Skeletal muscle tissue (tissue), 4 donors: ENCODE measurements around the gene ENPP6. TPM values are rescaled to one million over a fixed set of nuclear protein-coding genes. Genes with fewer than 3 reads are reported as not detected.
"Not testable (repeated sequence)": the region's sequence is repeated elsewhere in the genome, so short reads cannot be mapped to it uniquely, and the experiment has no call there.

Experiments
- H3K27ac ChIP-seq: one replicate; pipeline ENCODE4 v1.7.0; 2013; ENCODE audit warnings: mild to moderate bottlenecking, low read depth, low read length, inconsistent platforms
- H3K27me3 ChIP-seq, 3 donors: one replicate each; pipeline ENCODE4 v1.7.0; 2013; ENCODE audit warnings: low read length in 3 of 3; ENCODE audit not compliant: control insufficient read depth in 3 of 3, insufficient read depth in 3 of 3
- H3K36me3 ChIP-seq, 3 donors: one replicate each; pipeline ENCODE4 v1.7.0; 2013; ENCODE audit warnings: low read length in 3 of 3; ENCODE audit not compliant: control insufficient read depth in 3 of 3, insufficient read depth in 3 of 3
- H3K4me1 ChIP-seq, 3 donors: one replicate each; pipeline ENCODE4 v1.7.0; 2013; ENCODE audit warnings: low read length in 3 of 3, mild to moderate bottlenecking in 3 of 3; ENCODE audit not compliant: control insufficient read depth in 3 of 3, insufficient read depth in 3 of 3
- H3K4me3 ChIP-seq, 3 donors: one replicate each; pipeline ENCODE4 v1.7.0; 2013; ENCODE audit warnings: low read length in 3 of 3
- H3K9ac ChIP-seq, 3 donors: one replicate each; pipeline ENCODE4 v1.7.0; 2013; ENCODE audit warnings: low read length in 3 of 3, mild to moderate bottlenecking in 3 of 3, moderate library complexity in 2 of 3, low read depth in 1 of 3
- H3K9me3 ChIP-seq, 3 donors: one replicate each; pipeline ENCODE4 v1.7.0; 2013; ENCODE audit warnings: low read length in 3 of 3; ENCODE audit not compliant: control insufficient read depth in 3 of 3
- total RNA-seq: library from RNA; depleted of rRNA; stranded (reverse); fragments of >200 nt; gene quantifications from one replicate; pipeline ENCODE4 v1.2.3, GENCODE V29; 2014
- donor health status: Osteomylitis.

Gene ENPP6
- total RNA-seq, 1 donor from 2014 or later = 6.3 TPM

- Histone ChIP-seq H3K36me3 (no peaks in the 10 kb centered on the region), H3K4me3 (no peak overlapping the region), H3K27ac (no peak overlapping the region), H3K9me3 (no peaks in the 10 kb centered on the region), H3K27me3 (peaks cover 6 to 18% (median 12%) of the 10 kb centered on the region in 3 donors), H3K4me1 (no peaks in the 10 kb centered on the region), H3K9ac (no peak overlapping the region)
Measured at GRCh38 chr4:184214931-184215330, 2.7 kb downstream of the ENPP6 start.

GRCh38 chr4:184207734-184208607 lies 9.7 kb downstream of the ENPP6 start:
- H3K27me3 ChIP-seq, H3K9ac ChIP-seq, H3K4me1 ChIP-seq, H3K27ac ChIP-seq, H3K4me3 ChIP-seq, H3K9me3 ChIP-seq, H3K36me3 ChIP-seq: not testable (repeated sequence)

- peaks cover 0 to 4% (median 0%) of the 10 kb centered on the region in 3 donors for H3K27me3 ChIP-seq
- H3K9ac ChIP-seq = no peak overlapping the region
Measured at GRCh38 chr4:184205243-184205642, 12.4 kb downstream of the ENPP6 start.

DNA sequence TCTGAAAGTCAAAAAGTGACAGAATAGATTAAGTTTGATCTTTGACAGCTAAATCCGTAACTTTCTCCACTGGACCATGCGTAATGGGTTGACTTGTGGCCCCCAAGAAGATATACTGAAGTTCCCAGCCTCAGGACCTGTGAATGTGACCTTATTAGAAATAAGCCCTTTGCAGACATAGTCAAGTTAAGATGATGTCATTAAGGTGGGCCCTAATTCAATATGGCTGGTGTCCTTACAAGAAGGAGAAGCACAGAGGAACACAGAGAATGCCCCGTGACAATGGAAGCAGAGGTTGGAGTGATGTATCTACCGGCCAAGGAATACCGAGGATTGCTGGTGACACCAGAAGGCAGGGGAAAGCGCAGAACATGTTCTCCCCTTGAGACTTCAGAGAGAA lies 14.4 kb downstream of the ENPP6 start:
- Histone ChIP-seq H3K36me3 (no peaks in the 10 kb centered on the region), H3K27me3 (peaks cover 0 to 4% (median 3%) of the 10 kb centered on the region in 3 donors), H3K4me3 (no peak overlapping the region), H3K27ac (no peak overlapping the region), H3K9me3 (no peaks in the 10 kb centered on the region), H3K4me1 (no peaks in the 10 kb centered on the region), H3K9ac (no peak overlapping the region)

More at GRCh38 chr4:184205243-184205642, 12.4 kb downstream of the ENPP6 start:
- Histone ChIP-seq H3K9me3 (no peaks in the 10 kb centered on the region), H3K27ac (no peak overlapping the region), H3K36me3 (no peaks in the 10 kb centered on the region), H3K4me1 (no peaks in the 10 kb centered on the region), H3K4me3 (no peak overlapping the region)

DNA sequence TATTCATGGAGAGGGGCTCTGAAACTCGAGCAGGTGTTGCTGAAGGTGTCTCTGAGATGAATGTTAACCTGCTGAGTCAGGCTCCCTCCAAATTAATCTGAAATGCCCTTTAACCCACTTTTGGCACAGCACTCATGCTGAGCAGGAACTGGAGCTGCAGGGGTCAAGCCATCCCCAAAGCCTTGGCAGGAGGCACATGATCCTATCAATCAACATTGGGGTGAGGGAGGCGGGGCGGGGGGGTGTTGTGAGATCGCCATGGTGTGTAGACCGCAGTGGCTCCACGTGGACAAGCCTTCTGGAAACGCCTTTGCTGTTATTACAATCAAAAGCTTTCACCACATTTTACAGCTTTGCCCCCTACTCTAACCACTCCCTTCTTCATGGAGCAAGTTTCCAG lies 16.5 kb downstream of the ENPP6 start:
- no peak overlapping the region for H3K27ac ChIP-seq
- no peaks in the 10 kb centered on the region for H3K36me3 ChIP-seq
- no peaks in the 10 kb centered on the region for H3K4me1 ChIP-seq
- peaks cover 0 to 4% (median 3%) of the 10 kb centered on the region in 3 donors for H3K27me3 ChIP-seq
- H3K4me3 ChIP-seq = no peak overlapping the region
- H3K9ac ChIP-seq = no peak overlapping the region
- H3K9me3 ChIP-seq = no peaks in the 10 kb centered on the region

DNA sequence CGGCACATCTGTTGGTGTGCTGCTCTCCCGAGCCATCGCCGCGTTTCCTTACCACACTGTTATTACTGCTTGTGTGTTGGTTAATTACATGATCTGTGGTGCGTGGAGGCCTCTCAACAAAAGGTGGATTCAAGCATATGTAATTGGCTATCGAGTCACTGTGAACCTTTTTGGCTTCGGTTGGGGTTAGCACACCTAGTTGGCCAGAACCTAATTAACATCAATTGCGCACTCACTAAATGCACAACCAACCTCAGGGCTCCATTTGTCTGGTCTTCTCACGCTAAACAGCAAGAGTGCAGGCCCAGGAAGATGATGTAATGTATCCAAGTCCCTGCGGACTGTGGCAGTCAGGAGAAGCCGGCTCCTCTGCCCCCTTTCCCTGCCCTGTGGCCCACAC lies 17.4 kb downstream of the ENPP6 start:
- H3K9ac ChIP-seq = no peak overlapping the region
- no peaks in the 10 kb centered on the region for H3K9me3 ChIP-seq
- H3K27ac ChIP-seq = no peak overlapping the region
- H3K36me3 ChIP-seq = no peaks in the 10 kb centered on the region
- peaks cover 0 to 4% (median 3%) of the 10 kb centered on the region in 3 donors for H3K27me3 ChIP-seq
- no peaks in the 10 kb centered on the region for H3K4me1 ChIP-seq
- H3K4me3 ChIP-seq = no peak overlapping the region

DNA sequence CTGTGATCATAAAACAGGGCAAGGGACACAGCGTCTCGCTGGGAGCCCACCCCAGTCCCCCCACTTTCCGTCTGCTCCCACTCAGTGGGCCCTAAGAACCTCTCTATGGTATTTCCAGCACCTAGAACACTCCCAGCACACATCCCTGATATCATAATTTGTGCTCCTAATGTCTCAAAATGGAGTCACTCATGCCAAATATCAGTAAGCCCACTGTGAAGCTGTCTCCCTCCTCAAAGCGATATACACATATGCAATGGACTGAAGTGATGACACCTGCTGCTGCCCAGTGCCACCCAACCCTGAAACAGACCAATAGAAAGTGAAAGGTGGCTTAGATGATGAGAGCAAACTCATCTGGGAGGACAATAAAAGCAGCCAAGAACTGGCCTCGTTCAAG lies 17.9 kb downstream of the ENPP6 start:
- Histone ChIP-seq H3K4me1 (no peaks in the 10 kb centered on the region), H3K27ac (no peak overlapping the region), H3K4me3 (no peak overlapping the region), H3K36me3 (no peaks in the 10 kb centered on the region), H3K9me3 (no peaks in the 10 kb centered on the region), H3K27me3 (peaks cover 0 to 4% (median 3%) of the 10 kb centered on the region in 3 donors), H3K9ac (no peak overlapping the region)

GRCh38 chr4:184198190-184198589 lies 19.5 kb downstream of the ENPP6 start:
- no peaks in the 10 kb centered on the region for H3K36me3 ChIP-seq
- peaks cover 0 to 4% (median 3%) of the 10 kb centered on the region in 3 donors for H3K27me3 ChIP-seq
- H3K27ac ChIP-seq = no peak overlapping the region
- no peaks in the 10 kb centered on the region for H3K9me3 ChIP-seq
- H3K9ac ChIP-seq = no peak overlapping the region
- H3K4me1 ChIP-seq = no peaks in the 10 kb centered on the region
- no peak overlapping the region for H3K4me3 ChIP-seq

- no peak overlapping the region for H3K4me3 ChIP-seq
- H3K9ac ChIP-seq = no peak overlapping the region
- H3K36me3 ChIP-seq = no peaks in the 10 kb centered on the region
- H3K27me3 ChIP-seq = peaks cover 0 to 4% (median 3%) of the 10 kb centered on the region in 3 donors
- H3K9me3 ChIP-seq = no peaks in the 10 kb centered on the region
- H3K4me1 ChIP-seq = no peaks in the 10 kb centered on the region
- H3K27ac ChIP-seq = no peak overlapping the region
Measured at GRCh38 chr4:184197536-184198082, 20.1 kb downstream of the ENPP6 start.

- H3K27ac ChIP-seq = no peak overlapping the region
- peaks cover 0 to 4% (median 3%) of the 10 kb centered on the region in 3 donors for H3K27me3 ChIP-seq
- no peak overlapping the region for H3K9ac ChIP-seq
- no peak overlapping the region for H3K4me3 ChIP-seq
- H3K4me1 ChIP-seq = no peaks in the 10 kb centered on the region
- H3K9me3 ChIP-seq = no peaks in the 10 kb centered on the region
- H3K36me3 ChIP-seq = no peaks in the 10 kb centered on the region
Measured at GRCh38 chr4:184196730-184197385, 20.8 kb downstream of the ENPP6 start.
